Naive B cell (primary cell): ENCODE data around the gene PTPRJ. TPM values are rescaled to one million over a fixed set of nuclear protein-coding genes. Genes with fewer than 3 reads are reported as not detected.

Experiments used
- ATAC-seq, 2 donors: fragments of 150-1000 bp; cut with Tn5 transposase; 2 replicates each; pipeline ENCODE4 v1.10.0; 2021; ENCODE audit warnings: low read depth in 2 of 2, mild to moderate bottlenecking in 2 of 2, moderate library complexity in 2 of 2
- DNase-seq: peaks from one replicate; pipeline ENCODE4 v3.0.0; 2022
- H3K27ac Mint-ChIP-seq, 6 donors: one replicate each; pipeline ENCODE4 v1.8.0; 2020 to 2022; ENCODE audit warnings: mild to moderate bottlenecking in 6 of 6, mixed read lengths in 6 of 6, moderate library complexity in 5 of 6, inconsistent platforms in 2 of 6
- H3K27me3 Mint-ChIP-seq, 3 donors: one replicate each; pipeline ENCODE4 v1.8.0; 2021 to 2022; ENCODE audit warnings: mixed read lengths in 3 of 3, mild to moderate bottlenecking in 1 of 3
- H3K36me3 Mint-ChIP-seq, 2 donors: one replicate each; pipeline ENCODE4 v1.8.0; 2020 to 2022; ENCODE audit warnings: mixed read lengths in 2 of 2, inconsistent platforms in 1 of 2, mild to moderate bottlenecking in 1 of 2
- H3K4me1 Mint-ChIP-seq, 3 donors: one replicate each; pipeline ENCODE4 v1.8.0; 2020 to 2022; ENCODE audit warnings: mixed read lengths in 3 of 3, inconsistent platforms in 1 of 3, mild to moderate bottlenecking in 1 of 3, moderate library complexity in 1 of 3
- H3K4me3 Mint-ChIP-seq, 8 donors: one replicate each; pipeline ENCODE4 v1.8.0; 2020 to 2022; ENCODE audit warnings: mild to moderate bottlenecking in 8 of 8, mixed read lengths in 8 of 8, moderate library complexity in 8 of 8, inconsistent platforms in 2 of 8
- H3K9me3 Mint-ChIP-seq, 7 donors: one replicate each; pipeline ENCODE4 v1.8.0; 2020 to 2022; ENCODE audit warnings: mixed read lengths in 7 of 7, mild to moderate bottlenecking in 5 of 7, inconsistent platforms in 2 of 7, moderate library complexity in 1 of 7
- polyA plus RNA-seq, 6 donors: library from polyadenylated mRNA; unstranded; fragments of 300-500 nt; fragmentation: Illumina TruSeq; gene quantifications; one replicate each; pipeline ENCODE4 v1.2.3, GENCODE V29; 2021; ENCODE audit warnings: low read depth in 6 of 6

Gene PTPRJ
- polyA plus RNA-seq, 6 donors from 2014 or later, result 4.3 to 15.1 (median 11.6) TPM

GRCh38 chr11:48006301-48006992 is 26.1 kb downstream of the PTPRJ start:
- Mint-ChIP-seq H3K27me3 (no peaks in the 10 kb centered on the region), H3K27ac (peak overlapping the region in 4 of 6 donors; percentile 65 to 88 (median 76)), H3K9me3 (no peaks in the 10 kb centered on the region), H3K36me3 (no peaks in the 10 kb centered on the region), H3K4me1 (peaks cover 38 to 65% (median 58%) of the 10 kb centered on the region in 3 donors), H3K4me3 (peak overlapping the region in 2 of 8 donors; percentile 31 to 64)
- ATAC-seq, result no peak
- no peak for DNase-seq

GRCh38 chr11:48007677-48008076 is 27.3 kb downstream of the PTPRJ start:
- H3K27me3 Mint-ChIP-seq, result no peaks in the 10 kb centered on the region
- peak overlapping the region in 3 of 6 donors; percentile 39 to 54 (median 47) for H3K27ac Mint-ChIP-seq
- H3K4me1 Mint-ChIP-seq, result peaks cover 41 to 66% (median 62%) of the 10 kb centered on the region in 3 donors
- H3K4me3 Mint-ChIP-seq, result peak overlapping the region in 1 of 8 donors; percentile 56
- no peak for DNase-seq
- H3K9me3 Mint-ChIP-seq, result no peaks in the 10 kb centered on the region
- ATAC-seq, result no peak
- no peaks in the 10 kb centered on the region for H3K36me3 Mint-ChIP-seq

- ATAC-seq (no peak), DNase-seq (no peak)
- no peaks in the 10 kb centered on the region for H3K27me3 Mint-ChIP-seq
- H3K4me1 Mint-ChIP-seq, result peaks cover 52 to 74% (median 73%) of the 10 kb centered on the region in 3 donors
- peak overlapping the region in 1 of 8 donors; percentile 11 for H3K4me3 Mint-ChIP-seq
- H3K9me3 Mint-ChIP-seq, result no peaks in the 10 kb centered on the region
- H3K36me3 Mint-ChIP-seq, result no peaks in the 10 kb centered on the region
- no peak overlapping the region for H3K27ac Mint-ChIP-seq
These were observed 28.6 kb downstream of the PTPRJ start for GRCh38 chr11:48008951-48009270.

GRCh38 chr11:48011102-48011797 is 30.9 kb downstream of the PTPRJ start:
- Mint-ChIP-seq H3K27ac (peak overlapping the region; percentile 47 to 88 (median 82)), H3K27me3 (no peaks in the 10 kb centered on the region), H3K36me3 (no peaks in the 10 kb centered on the region), H3K4me1 (peaks cover 38 to 66% (median 64%) of the 10 kb centered on the region in 3 donors), H3K4me3 (peak overlapping the region in 1 of 8 donors; percentile 28), H3K9me3 (no peaks in the 10 kb centered on the region)
- ATAC-seq, result no peak
- no peak for DNase-seq

- peak overlapping the region in 2 of 8 donors; percentile 25 to 51 for H3K4me3 Mint-ChIP-seq
- peak overlapping the region in 5 of 6 donors; percentile 36 to 88 (median 62) for H3K27ac Mint-ChIP-seq
- no peaks in the 10 kb centered on the region for H3K9me3 Mint-ChIP-seq
- no peaks in the 10 kb centered on the region for H3K36me3 Mint-ChIP-seq
- ATAC-seq (no peak), DNase-seq (no peak)
- no peaks in the 10 kb centered on the region for H3K27me3 Mint-ChIP-seq
- peaks cover 35 to 64% (median 60%) of the 10 kb centered on the region in 3 donors for H3K4me1 Mint-ChIP-seq
These were observed 31.5 kb downstream of the PTPRJ start for GRCh38 chr11:48011798-48012391.

- H3K4me3 Mint-ChIP-seq, result peak overlapping the region; percentile 2 to 86 (median 78)
- H3K9me3 Mint-ChIP-seq, result no peaks in the 10 kb centered on the region
- H3K27me3 Mint-ChIP-seq, result no peaks in the 10 kb centered on the region
- no peaks in the 10 kb centered on the region for H3K36me3 Mint-ChIP-seq
- H3K27ac Mint-ChIP-seq, result peak overlapping the region; percentile 88 to 95 (median 94)
- ATAC-seq (peak; percentile 87 to 92), DNase-seq (peak; percentile 53)
- H3K4me1 Mint-ChIP-seq, result peaks cover 44 to 71% (median 64%) of the 10 kb centered on the region in 3 donors
These were observed 33.0 kb downstream of the PTPRJ start for GRCh38 chr11:48013269-48013901.

GRCh38 chr11:48014917-48015316 is 34.6 kb downstream of the PTPRJ start:
- ATAC-seq (no peak), DNase-seq (no peak)
- H3K9me3 Mint-ChIP-seq, result no peaks in the 10 kb centered on the region
- no peaks in the 10 kb centered on the region for H3K27me3 Mint-ChIP-seq
- peaks cover 52 to 81% (median 78%) of the 10 kb centered on the region in 3 donors for H3K4me1 Mint-ChIP-seq
- H3K36me3 Mint-ChIP-seq, result no peaks in the 10 kb centered on the region
- H3K4me3 Mint-ChIP-seq, result peak overlapping the region in 1 of 8 donors; percentile 21
- H3K27ac Mint-ChIP-seq, result peak overlapping the region in 1 of 6 donors; percentile 89

- peak overlapping the region in 3 of 6 donors; percentile 26 to 81 (median 54) for H3K27ac Mint-ChIP-seq
- DNase-seq, result no peak
These were observed 36.9 kb downstream of the PTPRJ start for GRCh38 chr11:48017105-48017830.

GRCh38 chr11:48017831-48018527 is 37.6 kb downstream of the PTPRJ start:
- Mint-ChIP-seq H3K4me3 (peak overlapping the region in 2 of 8 donors; percentile 1 to 7), H3K4me1 (peaks cover 60 to 84% (median 83%) of the 10 kb centered on the region in 3 donors), H3K36me3 (no peaks in the 10 kb centered on the region), H3K27ac (peak overlapping the region in 4 of 6 donors; percentile 5 to 56 (median 31)), H3K9me3 (no peaks in the 10 kb centered on the region), H3K27me3 (no peaks in the 10 kb centered on the region)
- ATAC-seq (no peak), DNase-seq (no peak)

More at GRCh38 chr11:48017105-48017830, 36.9 kb downstream of the PTPRJ start:
- Mint-ChIP-seq H3K9me3 (no peaks in the 10 kb centered on the region), H3K27me3 (no peaks in the 10 kb centered on the region), H3K4me3 (peak overlapping the region in 3 of 8 donors; percentile 1 to 13 (median 8)), H3K36me3 (no peaks in the 10 kb centered on the region), H3K4me1 (peaks cover 57 to 84% (median 83%) of the 10 kb centered on the region in 3 donors)
- peak; percentile 15 to 28 for ATAC-seq

GRCh38 chr11:48018528-48019216 is 38.3 kb downstream of the PTPRJ start:
- Mint-ChIP-seq H3K27me3 (no peaks in the 10 kb centered on the region), H3K9me3 (no peaks in the 10 kb centered on the region), H3K36me3 (no peaks in the 10 kb centered on the region), H3K4me3 (peak overlapping the region in 2 of 8 donors; percentile 14 to 29), H3K27ac (peak overlapping the region in 4 of 6 donors; percentile 11 to 57 (median 50)), H3K4me1 (peaks cover 57 to 82% (median 79%) of the 10 kb centered on the region in 3 donors)
- ATAC-seq (no peak), DNase-seq (no peak)

- no peak for ATAC-seq
- Mint-ChIP-seq H3K27me3 (no peaks in the 10 kb centered on the region), H3K9me3 (no peaks in the 10 kb centered on the region), H3K36me3 (no peaks in the 10 kb centered on the region), H3K27ac (peak overlapping the region in 3 of 6 donors; percentile 42 to 95 (median 44)), H3K4me1 (peaks cover 52 to 77% (median 77%) of the 10 kb centered on the region in 3 donors), H3K4me3 (peak overlapping the region in 2 of 8 donors; percentile 12 to 14)
- DNase-seq, result no peak
These were observed 38.8 kb downstream of the PTPRJ start for GRCh38 chr11:48019217-48019584.

- Mint-ChIP-seq H3K4me3 (peak overlapping the region in 6 of 8 donors; percentile 10 to 77 (median 37)), H3K27me3 (no peaks in the 10 kb centered on the region), H3K36me3 (peaks cover 0 to 4% of the 10 kb centered on the region in 2 donors), H3K9me3 (no peaks in the 10 kb centered on the region), H3K4me1 (peaks cover 56 to 80% (median 75%) of the 10 kb centered on the region in 3 donors), H3K27ac (peak overlapping the region in 5 of 6 donors; percentile 13 to 95 (median 44))
- DNase-seq, result no peak
- ATAC-seq, result no peak
These were observed 39.2 kb downstream of the PTPRJ start for GRCh38 chr11:48019595-48019994.
